ENCODE results near the gene RAD51B. TPM values are rescaled to one million over a fixed set of nuclear protein-coding genes. Genes with fewer than 3 reads are reported as not detected.

Gene RAD51B
- total RNA-seq, 2 donors from 2014 or later: 42.6 to 50.0 TPM

DNA sequence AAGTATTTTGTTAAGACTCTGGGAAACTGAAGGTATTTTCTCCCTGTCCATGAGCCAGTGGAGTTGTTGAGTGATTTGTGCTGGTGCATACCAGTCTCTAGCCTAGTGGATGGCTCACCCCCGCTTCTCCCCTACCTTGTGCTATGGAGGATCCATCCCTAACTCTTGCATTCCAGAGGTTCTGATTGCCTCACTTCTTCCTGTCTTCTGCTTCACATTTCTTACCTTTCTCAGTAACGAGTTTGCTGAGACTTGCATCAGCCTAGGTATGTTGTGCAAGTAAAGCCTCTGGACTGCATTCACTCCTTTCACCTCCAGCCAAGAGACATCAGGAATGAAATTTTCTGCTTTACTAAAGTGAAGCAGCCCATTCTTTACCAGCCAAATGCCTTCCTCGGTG lies 581.7 kb downstream of the RAD51B start:
- H3K4me1 Mint-ChIP-seq (ENCODE audit: low read depth): peaks cover 26% of the 10 kb centered on the region
- H3K36me3 Mint-ChIP-seq (ENCODE audit: insufficient read depth in 2 of 2): no peaks in the 10 kb centered on the region
- DNase-seq (no peak), ATAC-seq (replicated peaks in 1 of 2) (no peak)
- H3K27me3 Mint-ChIP-seq (ENCODE audit: low read depth): no peaks in the 10 kb centered on the region
- H3K27ac Mint-ChIP-seq: peak overlapping the region; percentile 3
- H3K4me3 Mint-ChIP-seq: no peak overlapping the region
- H3K9me3 Mint-ChIP-seq: no peaks in the 10 kb centered on the region

DNA sequence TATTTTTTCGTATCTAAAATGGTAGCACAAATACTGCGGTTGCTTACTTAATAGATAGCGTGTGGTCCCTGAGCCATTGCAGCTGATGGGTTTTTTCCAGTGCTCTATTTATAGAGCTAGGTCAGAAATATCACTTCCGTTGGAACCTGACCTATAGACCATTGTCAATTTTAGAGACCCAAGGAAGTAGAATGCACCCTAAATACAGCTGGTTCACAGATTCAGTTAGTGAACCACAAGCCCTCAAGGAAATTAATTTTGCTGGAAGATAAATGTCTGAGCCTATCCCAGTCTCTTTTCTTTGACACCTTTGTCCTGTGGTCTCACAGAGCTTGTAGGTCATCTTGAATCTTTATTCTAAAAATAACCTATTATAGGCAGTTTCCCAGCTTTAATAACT lies 582.3 kb downstream of the RAD51B start:
- Mint-ChIP-seq H3K4me1 (ENCODE audit: low read depth) (peaks cover 26% of the 10 kb centered on the region), H3K27me3 (ENCODE audit: low read depth) (no peaks in the 10 kb centered on the region), H3K27ac (no peak overlapping the region), H3K36me3 (ENCODE audit: insufficient read depth in 2 of 2) (no peaks in the 10 kb centered on the region), H3K4me3 (no peak overlapping the region), H3K9me3 (no peaks in the 10 kb centered on the region)
- DNase-seq: no peak
- no peak for ATAC-seq (replicated peaks in 1 of 2)

- Mint-ChIP-seq H3K27ac (no peak overlapping the region), H3K36me3 (ENCODE audit: insufficient read depth in 2 of 2) (no peaks in the 10 kb centered on the region), H3K4me1 (ENCODE audit: low read depth) (peaks cover 29% of the 10 kb centered on the region), H3K4me3 (no peak overlapping the region), H3K27me3 (ENCODE audit: low read depth) (no peaks in the 10 kb centered on the region), H3K9me3 (no peaks in the 10 kb centered on the region)
- ATAC-seq (replicated peaks in 1 of 2): no peak
- DNase-seq: no peak
Measured at GRCh38 chr14:68402525-68403101, 583.0 kb downstream of the RAD51B start.

- no peaks in the 10 kb centered on the region for H3K36me3 Mint-ChIP-seq (ENCODE audit: insufficient read depth in 2 of 2)
- no peaks in the 10 kb centered on the region for H3K9me3 Mint-ChIP-seq
- DNase-seq (no peak), ATAC-seq (replicated peaks in 1 of 2) (no peak)
- peak overlapping the region in 1 of 2 donors; percentile 29 for H3K4me3 Mint-ChIP-seq
- H3K27ac Mint-ChIP-seq: peak overlapping the region; percentile 67
- H3K4me1 Mint-ChIP-seq (ENCODE audit: low read depth): peaks cover 36% of the 10 kb centered on the region
- no peaks in the 10 kb centered on the region for H3K27me3 Mint-ChIP-seq (ENCODE audit: low read depth)
Measured at GRCh38 chr14:68403191-68404145, 583.9 kb downstream of the RAD51B start.

DNA sequence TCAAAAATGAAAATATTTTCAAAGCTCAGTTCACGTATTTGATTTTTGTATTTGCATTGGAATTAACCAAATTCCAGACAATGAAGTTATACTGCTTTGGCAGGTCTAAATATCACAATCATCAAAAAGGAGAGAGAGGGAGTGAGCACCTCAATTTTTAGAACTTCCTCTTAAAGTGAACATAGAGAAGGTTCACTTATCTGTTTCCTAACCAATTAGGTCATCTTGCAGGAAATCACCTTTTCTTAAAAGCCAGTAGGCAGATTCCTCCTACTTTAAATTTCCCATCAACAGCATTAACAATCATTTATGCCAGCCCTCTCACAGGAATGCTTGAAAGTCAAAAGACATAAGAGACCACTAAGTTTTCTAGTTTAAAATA lies 584.6 kb downstream of the RAD51B start:
- ATAC-seq (replicated peaks in 1 of 2): no peak
- DNase-seq: no peak
- Mint-ChIP-seq H3K9me3 (no peaks in the 10 kb centered on the region), H3K36me3 (ENCODE audit: insufficient read depth in 2 of 2) (no peaks in the 10 kb centered on the region), H3K27me3 (ENCODE audit: low read depth) (no peaks in the 10 kb centered on the region), H3K4me3 (peak overlapping the region in 1 of 2 donors; percentile 25), H3K4me1 (ENCODE audit: low read depth) (peaks cover 41% of the 10 kb centered on the region), H3K27ac (peak overlapping the region; percentile 67)

- ATAC-seq (replicated peaks in 1 of 2): peak; percentile 75 to 84
- no peaks in the 10 kb centered on the region for H3K36me3 Mint-ChIP-seq (ENCODE audit: insufficient read depth in 2 of 2)
- peak overlapping the region; percentile 67 for H3K27ac Mint-ChIP-seq
- DNase-seq: peak; percentile 9 to 25
- H3K4me3 Mint-ChIP-seq: peak overlapping the region in 1 of 2 donors; percentile 25
- no peaks in the 10 kb centered on the region for H3K27me3 Mint-ChIP-seq (ENCODE audit: low read depth)
- no peaks in the 10 kb centered on the region for H3K9me3 Mint-ChIP-seq
- H3K4me1 Mint-ChIP-seq (ENCODE audit: low read depth): peaks cover 46% of the 10 kb centered on the region
Measured at GRCh38 chr14:68404652-68405183, 585.1 kb downstream of the RAD51B start.

DNA sequence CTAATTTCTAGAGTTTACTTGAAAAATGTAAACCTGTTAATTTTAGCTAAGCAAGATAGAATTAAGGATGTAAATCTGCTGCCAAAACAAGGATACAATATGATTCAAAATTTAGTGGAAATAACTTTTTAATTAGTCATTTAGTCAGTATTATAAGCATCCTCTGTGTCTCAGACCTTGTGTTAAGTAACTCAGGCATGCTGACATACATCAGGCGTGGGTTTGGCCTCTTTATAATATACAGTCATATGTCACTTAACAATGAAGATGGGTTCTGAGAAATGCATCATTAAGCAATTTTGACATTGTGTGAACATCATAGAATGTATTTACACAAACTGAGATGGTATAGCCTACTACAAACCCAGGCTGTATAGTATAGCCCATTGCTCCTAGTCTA lies 586.4 kb downstream of the RAD51B start:
- Mint-ChIP-seq H3K4me1 (ENCODE audit: low read depth) (peaks cover 46% of the 10 kb centered on the region), H3K9me3 (no peaks in the 10 kb centered on the region), H3K27me3 (ENCODE audit: low read depth) (no peaks in the 10 kb centered on the region), H3K4me3 (no peak overlapping the region), H3K27ac (no peak overlapping the region), H3K36me3 (ENCODE audit: insufficient read depth in 2 of 2) (no peaks in the 10 kb centered on the region)
- DNase-seq (no peak), ATAC-seq (replicated peaks in 1 of 2) (peak; percentile 65 to 83)

DNA sequence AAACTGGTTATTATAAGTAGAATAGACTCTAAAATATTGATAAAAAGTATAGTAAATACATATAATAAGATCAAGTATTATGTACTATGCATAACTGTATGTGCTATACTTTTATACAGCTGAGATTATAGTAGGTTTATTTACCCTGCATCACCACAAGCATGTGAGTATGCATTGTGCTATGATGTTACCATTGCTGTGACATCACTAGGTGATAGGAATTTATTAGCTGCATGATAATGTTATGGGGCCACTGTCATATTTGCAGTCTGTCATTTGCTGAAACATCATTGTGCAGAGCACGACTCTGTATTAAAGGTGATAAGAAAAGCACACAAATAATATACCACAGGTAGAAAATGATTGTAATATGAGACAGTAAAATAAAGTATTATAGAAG lies 587.7 kb downstream of the RAD51B start:
- ATAC-seq (replicated peaks in 1 of 2): no peak
- peaks cover 46% of the 10 kb centered on the region for H3K4me1 Mint-ChIP-seq (ENCODE audit: low read depth)
- H3K27ac Mint-ChIP-seq: no peak overlapping the region
- no peaks in the 10 kb centered on the region for H3K9me3 Mint-ChIP-seq
- H3K36me3 Mint-ChIP-seq (ENCODE audit: insufficient read depth in 2 of 2): no peaks in the 10 kb centered on the region
- H3K4me3 Mint-ChIP-seq: no peak overlapping the region
- no peak for DNase-seq
- H3K27me3 Mint-ChIP-seq (ENCODE audit: low read depth): no peaks in the 10 kb centered on the region

- peak overlapping the region; percentile 1 for H3K27ac Mint-ChIP-seq
- no peaks in the 10 kb centered on the region for H3K27me3 Mint-ChIP-seq (ENCODE audit: low read depth)
- no peak overlapping the region for H3K4me3 Mint-ChIP-seq
- no peaks in the 10 kb centered on the region for H3K36me3 Mint-ChIP-seq (ENCODE audit: insufficient read depth in 2 of 2)
- DNase-seq (no peak), ATAC-seq (replicated peaks in 1 of 2) (no peak)
- H3K9me3 Mint-ChIP-seq: no peaks in the 10 kb centered on the region
- H3K4me1 Mint-ChIP-seq (ENCODE audit: low read depth): peaks cover 46% of the 10 kb centered on the region
Measured at GRCh38 chr14:68407825-68408224, 588.2 kb downstream of the RAD51B start.

- Mint-ChIP-seq H3K27ac (peak overlapping the region; percentile 6), H3K4me1 (ENCODE audit: low read depth) (peaks cover 45% of the 10 kb centered on the region), H3K36me3 (ENCODE audit: insufficient read depth in 2 of 2) (no peaks in the 10 kb centered on the region), H3K27me3 (ENCODE audit: low read depth) (no peaks in the 10 kb centered on the region), H3K9me3 (no peaks in the 10 kb centered on the region), H3K4me3 (no peak overlapping the region)
- no peak for ATAC-seq (replicated peaks in 1 of 2)
- DNase-seq: no peak
Measured at GRCh38 chr14:68408680-68409079, 589.1 kb downstream of the RAD51B start.

- Mint-ChIP-seq H3K27me3 (ENCODE audit: low read depth) (no peaks in the 10 kb centered on the region), H3K9me3 (no peaks in the 10 kb centered on the region), H3K4me1 (ENCODE audit: low read depth) (peaks cover 38% of the 10 kb centered on the region), H3K36me3 (ENCODE audit: insufficient read depth in 2 of 2) (no peaks in the 10 kb centered on the region), H3K27ac (peak overlapping the region; percentile 20), H3K4me3 (no peak overlapping the region)
- ATAC-seq (replicated peaks in 1 of 2): no peak
- DNase-seq: no peak
Measured at GRCh38 chr14:68409387-68409786, 589.8 kb downstream of the RAD51B start.

- Mint-ChIP-seq H3K4me1 (ENCODE audit: low read depth) (peaks cover 15% of the 10 kb centered on the region), H3K36me3 (ENCODE audit: insufficient read depth in 2 of 2) (no peaks in the 10 kb centered on the region), H3K27ac (no peak overlapping the region), H3K9me3 (no peaks in the 10 kb centered on the region), H3K4me3 (no peak overlapping the region), H3K27me3 (ENCODE audit: low read depth) (no peaks in the 10 kb centered on the region)
- ATAC-seq (replicated peaks in 1 of 2) (no peak), DNase-seq (no peak)
Measured at GRCh38 chr14:68412505-68413465, 593.2 kb downstream of the RAD51B start.
